ENCODE results near the gene ADSL.

ADSL gene

GRCh38 chr22:40406063-40406890 is 60.0 kb downstream of the ADSL start:
- DNase-seq, result no peak

- no peak for DNase-seq
These were observed 60.9 kb downstream of the ADSL start for GRCh38 chr22:40407021-40407761.

GRCh38 chr22:40407831-40408717 is 61.8 kb downstream of the ADSL start:
- DNase-seq, result no peak

GRCh38 chr22:40408718-40409612 is 62.7 kb downstream of the ADSL start:
- DNase-seq, result no peak

GRCh38 chr22:40409613-40410113 is 63.4 kb downstream of the ADSL start:
- DNase-seq, result no peak

- no peak for DNase-seq
These were observed 64.0 kb downstream of the ADSL start for GRCh38 chr22:40410272-40410671.

- DNase-seq, result no peak
These were observed 64.6 kb downstream of the ADSL start for GRCh38 chr22:40410731-40411505.

- no peak for DNase-seq
These were observed 65.2 kb downstream of the ADSL start for GRCh38 chr22:40411506-40411861.

- peak; percentile 60 to 74 (median 66) for DNase-seq
These were observed 66.1 kb downstream of the ADSL start for GRCh38 chr22:40412441-40412840.

GRCh38 chr22:40413873-40414272 is 67.6 kb downstream of the ADSL start:
- no peak for DNase-seq

- DNase-seq, result no peak
These were observed 68.0 kb downstream of the ADSL start for GRCh38 chr22:40414311-40414710.

GRCh38 chr22:40414838-40415505 is 68.7 kb downstream of the ADSL start:
- DNase-seq, result no peak

GRCh38 chr22:40415531-40416266 is 69.4 kb downstream of the ADSL start:
- peak; percentile 59 to 75 (median 60) for DNase-seq

GRCh38 chr22:40416267-40416570 is 69.9 kb downstream of the ADSL start:
- no peak for DNase-seq

GRCh38 chr22:40416636-40417035 is 70.3 kb downstream of the ADSL start:
- no peak for DNase-seq

- no peak for DNase-seq
These were observed 70.7 kb downstream of the ADSL start for GRCh38 chr22:40417041-40417440.

GRCh38 chr22:40417881-40418280 is 71.6 kb downstream of the ADSL start:
- DNase-seq, result no peak

GRCh38 chr22:40418366-40419201 is 72.3 kb downstream of the ADSL start:
- DNase-seq, result no peak

- DNase-seq, result no peak
These were observed 73.4 kb downstream of the ADSL start for GRCh38 chr22:40419718-40420117.

Data from suppressor macrophage treated with lipopolysaccharide for 1 hour (primary cell).